ENCODE data around the gene IMPG2. TPM values are rescaled to one million over a fixed set of nuclear protein-coding genes. Genes with fewer than 3 reads are reported as not detected.

Gene IMPG2
- total RNA-seq, 4 donors from 2014 or later = under 0.01 to 2.6 (median 0.70) TPM; not detected in 1

DNA sequence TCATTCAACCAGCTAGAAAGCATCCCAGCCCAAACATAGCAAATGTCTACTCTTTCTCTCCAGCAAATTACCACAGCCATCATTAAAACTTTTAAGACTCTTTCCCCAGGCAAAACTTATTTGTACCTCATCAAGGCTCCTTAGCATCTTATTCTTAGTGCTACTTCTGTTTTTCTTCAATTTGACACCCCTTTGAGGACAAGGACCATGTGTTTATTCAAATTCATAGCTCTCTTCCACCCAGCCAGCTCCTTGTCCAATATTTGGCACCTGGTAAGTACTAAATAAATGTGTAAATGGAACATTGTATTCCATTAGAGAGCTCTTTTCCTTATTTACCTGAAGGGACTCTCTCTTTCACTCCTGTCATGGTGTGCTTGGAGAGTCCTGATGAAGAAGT lies 89.8 kb downstream of the IMPG2 start:
- Histone ChIP-seq H3K27me3 (no peaks in the 10 kb centered on the region), H3K27ac (no peak overlapping the region)
- TF ChIP-seq CTCF (IDR thresholded peaks at IDR 0.05) = no peak
- TF ChIP-seq POLR2A (IDR thresholded peaks at IDR 0.05) = no peak

GRCh38 chr3:101229681-101230080 lies 90.7 kb downstream of the IMPG2 start:
- no peak for DNase-seq
- Histone ChIP-seq H3K27ac (no peak overlapping the region), H3K9me3 (no peaks in the 10 kb centered on the region), H3K27me3 (no peaks in the 10 kb centered on the region), H3K4me3 (no peak overlapping the region), H3K4me1 (no peaks in the 10 kb centered on the region), H3K36me3 (no peaks in the 10 kb centered on the region)
- TF ChIP-seq CTCF (IDR thresholded peaks at IDR 0.05) (no peak), POLR2A (IDR thresholded peaks at IDR 0.05) (no peak)
- intact Hi-C loops (cut with DNase I; ENCODE audit: low total_unique reads) = no loop called here

More for the DNA sequence above, 89.8 kb downstream of the IMPG2 start:
- Histone ChIP-seq H3K4me1 (no peaks in the 10 kb centered on the region), H3K9me3 (no peaks in the 10 kb centered on the region), H3K4me3 (no peak overlapping the region), H3K36me3 (no peaks in the 10 kb centered on the region)
- intact Hi-C loops (cut with DNase I; ENCODE audit: low total_unique reads) = no loop called here
- DNase-seq = no peak

- H3K4me3 ChIP-seq = no peak overlapping the region
- H3K36me3 ChIP-seq = no peaks in the 10 kb centered on the region
- TF ChIP-seq POLR2A (IDR thresholded peaks at IDR 0.05) (no peak), CTCF (IDR thresholded peaks at IDR 0.05) (no peak)
- H3K27ac ChIP-seq = no peak overlapping the region
- intact Hi-C loops (cut with DNase I; ENCODE audit: low total_unique reads) = no loop called here
- H3K9me3 ChIP-seq = no peaks in the 10 kb centered on the region
- no peaks in the 10 kb centered on the region for H3K27me3 ChIP-seq
- DNase-seq = no peak
- no peaks in the 10 kb centered on the region for H3K4me1 ChIP-seq
These were observed 91.9 kb downstream of the IMPG2 start for GRCh38 chr3:101228441-101228840.

GRCh38 chr3:101224739-101225138 lies 95.6 kb downstream of the IMPG2 start:
- Histone ChIP-seq H3K4me3 (no peak overlapping the region), H3K27ac (no peak overlapping the region), H3K27me3 (no peaks in the 10 kb centered on the region), H3K36me3 (no peaks in the 10 kb centered on the region), H3K4me1 (no peaks in the 10 kb centered on the region), H3K9me3 (no peaks in the 10 kb centered on the region)
- TF ChIP-seq CTCF (IDR thresholded peaks at IDR 0.05) (no peak), POLR2A (IDR thresholded peaks at IDR 0.05) (no peak)
- no peak for DNase-seq
- intact Hi-C loops (cut with DNase I; ENCODE audit: low total_unique reads) = no loop called here

GRCh38 chr3:101223016-101223415 lies 97.4 kb downstream of the IMPG2 start:
- DNase-seq = no peak
- H3K4me3 ChIP-seq = no peak overlapping the region
- TF ChIP-seq CTCF (IDR thresholded peaks at IDR 0.05) (no peak), POLR2A (IDR thresholded peaks at IDR 0.05) (no peak)
- no peaks in the 10 kb centered on the region for H3K9me3 ChIP-seq
- no peaks in the 10 kb centered on the region for H3K4me1 ChIP-seq
- no peaks in the 10 kb centered on the region for H3K36me3 ChIP-seq
- H3K27me3 ChIP-seq = no peaks in the 10 kb centered on the region
- no peak overlapping the region for H3K27ac ChIP-seq
- intact Hi-C loops (cut with DNase I; ENCODE audit: low total_unique reads) = no loop called here

All from uterus (tissue), 4 donors.